Measurements from ENCODE around the gene NHERF1.

NHERF1 gene

GRCh38 chr17:74812109-74813009, 63.9 kb downstream of the NHERF1 start:
- no peak for DNase-seq

- DNase-seq = no peak
These were observed 66.0 kb downstream of the NHERF1 start for GRCh38 chr17:74814453-74814852.

DNA sequence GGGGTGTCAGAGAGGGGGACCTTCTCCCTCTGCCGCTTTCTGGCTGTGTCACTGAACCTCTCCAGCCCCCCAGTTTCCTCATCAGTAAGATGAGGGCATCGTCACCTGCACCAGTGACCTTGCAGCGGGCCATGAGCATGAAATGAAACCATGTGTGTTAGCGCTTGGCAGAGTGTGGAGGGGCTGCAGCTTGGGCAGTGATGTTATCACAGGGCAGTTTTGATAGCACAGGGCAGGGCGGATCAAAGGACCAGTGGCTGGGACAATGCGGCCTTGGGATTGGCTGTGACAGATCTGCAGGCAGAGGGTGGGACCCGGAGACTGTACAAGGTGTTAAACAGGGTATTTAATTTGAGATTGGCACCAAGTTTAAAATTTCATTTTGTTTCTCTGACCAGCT, 66.6 kb downstream of the NHERF1 start:
- DNase-seq = no peak

GRCh38 chr17:74815550-74816370, 67.3 kb downstream of the NHERF1 start:
- no peak for DNase-seq

DNA sequence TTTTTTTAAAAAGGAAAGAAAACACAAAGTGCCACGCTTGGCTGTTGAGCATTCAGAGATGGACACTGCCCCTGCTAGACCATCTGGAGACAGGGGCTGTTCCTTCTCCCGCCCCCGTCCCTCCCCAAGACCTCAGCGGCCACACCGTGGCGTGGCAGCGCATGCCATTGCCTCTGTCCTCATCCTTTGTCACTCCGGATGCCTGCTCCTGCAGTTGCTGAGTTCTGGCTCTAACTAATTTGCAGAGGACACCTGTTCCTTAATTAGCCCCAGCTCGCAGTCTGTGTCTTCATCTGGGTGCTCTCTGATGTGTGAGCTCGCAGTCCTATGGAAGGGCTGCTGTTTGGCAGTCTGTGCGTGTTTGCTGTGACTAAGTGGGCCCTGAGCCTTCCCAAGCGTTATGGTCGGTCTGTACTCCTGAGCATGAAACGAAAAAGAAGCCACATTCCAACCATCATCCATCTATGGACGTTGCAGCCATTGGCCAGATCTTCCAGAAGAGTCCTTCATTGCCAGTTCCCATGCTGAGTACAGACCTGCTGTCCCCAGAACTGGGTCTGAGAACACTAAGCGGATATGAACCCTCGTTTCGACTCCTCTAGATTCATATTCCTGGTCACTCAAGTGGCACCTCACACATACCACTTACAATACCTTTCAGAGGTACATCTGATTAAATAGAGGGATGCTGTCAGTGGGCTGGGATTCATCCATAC, 68.6 kb downstream of the NHERF1 start:
- no peak for DNase-seq

DNA sequence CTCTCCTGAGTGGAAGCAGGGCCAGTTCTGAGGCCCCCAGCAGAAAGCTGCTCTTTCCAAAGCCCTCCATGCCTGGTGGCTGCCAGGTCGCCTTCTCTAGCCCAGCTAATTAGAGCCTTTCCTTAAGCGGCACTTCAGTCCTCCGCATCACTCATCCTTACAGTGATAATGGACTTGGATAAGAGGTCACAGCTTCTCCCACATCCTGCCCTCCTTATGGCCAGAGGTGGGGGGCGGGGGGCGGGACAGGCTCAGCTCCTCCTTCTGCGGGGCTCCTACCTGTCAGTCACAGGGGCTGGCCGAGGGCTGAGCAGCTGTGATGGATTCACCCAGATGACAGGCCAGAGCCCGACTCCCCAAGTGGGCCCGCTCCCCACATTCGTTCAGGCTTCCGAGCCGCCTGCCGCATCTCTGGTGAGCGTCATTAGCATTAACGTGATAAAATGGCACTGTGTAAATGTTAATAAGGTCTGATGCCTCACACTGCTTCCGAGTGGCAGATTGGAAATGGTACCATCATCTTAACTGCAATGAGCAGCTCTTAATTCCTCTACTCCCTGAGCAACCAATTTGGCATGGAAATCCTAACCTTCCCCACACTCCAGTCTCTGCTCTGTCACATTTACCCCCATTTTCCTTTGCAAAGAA, 70.0 kb downstream of the NHERF1 start:
- DNase-seq = no peak
